Measurements from ENCODE around the gene PLCXD1.

DNA sequence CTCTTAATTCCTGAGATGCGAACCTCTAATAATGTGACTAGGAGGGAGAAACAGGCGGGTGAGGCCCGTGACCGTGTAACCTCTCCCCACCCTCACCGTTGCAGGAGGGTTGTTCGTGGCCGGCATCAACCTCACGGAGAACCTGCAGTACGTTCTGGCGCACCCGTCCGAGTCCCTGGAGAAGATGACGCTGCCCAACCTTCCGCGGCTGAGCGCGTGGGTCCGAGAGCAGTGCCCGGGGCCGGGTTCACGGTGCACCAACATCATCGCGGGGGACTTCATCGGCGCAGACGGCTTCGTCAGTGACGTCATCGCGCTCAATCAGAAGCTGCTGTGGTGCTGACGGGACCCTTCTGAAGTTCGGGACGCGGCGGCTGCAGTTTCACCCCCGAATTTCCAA, 17.8 kb downstream of the PLCXD1 start:
- TF ChIP-seq TAF1 (IDR thresholded peaks at IDR 0.05; ENCODE audit: low read depth) (no peak), EP300 (IDR thresholded peaks at IDR 0.05; ENCODE audit: borderline replicate concordance) (no peak), YY1 (IDR thresholded peaks at IDR 0.05; ENCODE audit: low read depth) (no peak), EGR1 (IDR thresholded peaks at IDR 0.05) (no peak), TCF12 (IDR thresholded peaks at IDR 0.05; ENCODE audit: low read depth) (no peak), FOXM1 (IDR thresholded peaks at IDR 0.05; ENCODE audit: borderline replicate concordance, low read depth) (no peak), NFIC (IDR thresholded peaks at IDR 0.05) (no peak), ZBTB7A (IDR thresholded peaks at IDR 0.05; ENCODE audit: low read depth) (no peak), CEBPB (IDR thresholded peaks at IDR 0.05) (no peak)
- TF ChIP-seq, protein P1, sequence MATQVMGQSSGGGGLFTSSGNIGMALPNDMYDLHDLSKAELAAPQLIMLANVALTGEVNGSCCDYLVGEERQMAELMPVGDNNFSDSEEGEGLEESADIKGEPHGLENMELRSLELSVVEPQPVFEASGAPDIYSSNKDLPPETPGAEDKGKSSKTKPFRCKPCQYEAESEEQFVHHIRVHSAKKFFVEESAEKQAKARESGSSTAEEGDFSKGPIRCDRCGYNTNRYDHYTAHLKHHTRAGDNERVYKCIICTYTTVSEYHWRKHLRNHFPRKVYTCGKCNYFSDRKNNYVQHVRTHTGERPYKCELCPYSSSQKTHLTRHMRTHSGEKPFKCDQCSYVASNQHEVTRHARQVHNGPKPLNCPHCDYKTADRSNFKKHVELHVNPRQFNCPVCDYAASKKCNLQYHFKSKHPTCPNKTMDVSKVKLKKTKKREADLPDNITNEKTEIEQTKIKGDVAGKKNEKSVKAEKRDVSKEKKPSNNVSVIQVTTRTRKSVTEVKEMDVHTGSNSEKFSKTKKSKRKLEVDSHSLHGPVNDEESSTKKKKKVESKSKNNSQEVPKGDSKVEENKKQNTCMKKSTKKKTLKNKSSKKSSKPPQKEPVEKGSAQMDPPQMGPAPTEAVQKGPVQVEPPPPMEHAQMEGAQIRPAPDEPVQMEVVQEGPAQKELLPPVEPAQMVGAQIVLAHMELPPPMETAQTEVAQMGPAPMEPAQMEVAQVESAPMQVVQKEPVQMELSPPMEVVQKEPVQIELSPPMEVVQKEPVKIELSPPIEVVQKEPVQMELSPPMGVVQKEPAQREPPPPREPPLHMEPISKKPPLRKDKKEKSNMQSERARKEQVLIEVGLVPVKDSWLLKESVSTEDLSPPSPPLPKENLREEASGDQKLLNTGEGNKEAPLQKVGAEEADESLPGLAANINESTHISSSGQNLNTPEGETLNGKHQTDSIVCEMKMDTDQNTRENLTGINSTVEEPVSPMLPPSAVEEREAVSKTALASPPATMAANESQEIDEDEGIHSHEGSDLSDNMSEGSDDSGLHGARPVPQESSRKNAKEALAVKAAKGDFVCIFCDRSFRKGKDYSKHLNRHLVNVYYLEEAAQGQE (IDR thresholded peaks at IDR 0.05; ENCODE audit: low read depth): no peak
- TF ChIP-seq, protein P2, sequence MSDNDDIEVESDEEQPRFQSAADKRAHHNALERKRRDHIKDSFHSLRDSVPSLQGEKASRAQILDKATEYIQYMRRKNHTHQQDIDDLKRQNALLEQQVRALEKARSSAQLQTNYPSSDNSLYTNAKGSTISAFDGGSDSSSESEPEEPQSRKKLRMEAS (IDR thresholded peaks at IDR 0.05): no peak
